ENCODE results near the gene NBPF20.
"Not testable (repeated sequence)": the region's sequence is repeated elsewhere in the genome, so short reads cannot be mapped to it uniquely, and the experiment has no call there.

Gene NBPF20

DNA sequence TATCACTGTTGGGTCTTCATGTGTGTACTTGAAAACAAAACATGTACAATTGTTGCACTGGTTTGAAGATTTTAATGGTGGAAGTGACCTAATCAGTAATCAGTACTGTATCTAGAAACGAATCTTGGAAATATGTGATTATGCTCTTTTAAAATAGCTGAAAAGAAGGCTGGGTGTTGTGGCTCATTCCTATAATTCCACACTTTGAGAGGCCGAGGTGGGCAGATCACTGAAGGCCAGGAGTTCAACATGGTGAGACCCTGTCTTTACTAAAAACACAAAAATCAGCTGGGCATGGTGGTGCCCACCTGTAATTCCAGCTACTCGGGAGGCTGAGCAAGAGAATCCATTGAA is 29.4 kb upstream of the NBPF20 start:
- not testable (repeated sequence) for H3K27me3 ChIP-seq (replicated peaks; ENCODE audit: control insufficient read depth, insufficient read depth, low read length); DNase-seq (ENCODE audit: low read depth); H3K9ac ChIP-seq (ENCODE audit: low read length); H3K4me3 ChIP-seq (ENCODE audit: low read length); H3K36me3 ChIP-seq (ENCODE audit: control insufficient read depth, insufficient read depth, low read length, severe bottlenecking); H3K9me3 ChIP-seq (ENCODE audit: control insufficient read depth, low read length); H3K4me1 ChIP-seq (ENCODE audit: control insufficient read depth, insufficient read depth, low read length)

DNA sequence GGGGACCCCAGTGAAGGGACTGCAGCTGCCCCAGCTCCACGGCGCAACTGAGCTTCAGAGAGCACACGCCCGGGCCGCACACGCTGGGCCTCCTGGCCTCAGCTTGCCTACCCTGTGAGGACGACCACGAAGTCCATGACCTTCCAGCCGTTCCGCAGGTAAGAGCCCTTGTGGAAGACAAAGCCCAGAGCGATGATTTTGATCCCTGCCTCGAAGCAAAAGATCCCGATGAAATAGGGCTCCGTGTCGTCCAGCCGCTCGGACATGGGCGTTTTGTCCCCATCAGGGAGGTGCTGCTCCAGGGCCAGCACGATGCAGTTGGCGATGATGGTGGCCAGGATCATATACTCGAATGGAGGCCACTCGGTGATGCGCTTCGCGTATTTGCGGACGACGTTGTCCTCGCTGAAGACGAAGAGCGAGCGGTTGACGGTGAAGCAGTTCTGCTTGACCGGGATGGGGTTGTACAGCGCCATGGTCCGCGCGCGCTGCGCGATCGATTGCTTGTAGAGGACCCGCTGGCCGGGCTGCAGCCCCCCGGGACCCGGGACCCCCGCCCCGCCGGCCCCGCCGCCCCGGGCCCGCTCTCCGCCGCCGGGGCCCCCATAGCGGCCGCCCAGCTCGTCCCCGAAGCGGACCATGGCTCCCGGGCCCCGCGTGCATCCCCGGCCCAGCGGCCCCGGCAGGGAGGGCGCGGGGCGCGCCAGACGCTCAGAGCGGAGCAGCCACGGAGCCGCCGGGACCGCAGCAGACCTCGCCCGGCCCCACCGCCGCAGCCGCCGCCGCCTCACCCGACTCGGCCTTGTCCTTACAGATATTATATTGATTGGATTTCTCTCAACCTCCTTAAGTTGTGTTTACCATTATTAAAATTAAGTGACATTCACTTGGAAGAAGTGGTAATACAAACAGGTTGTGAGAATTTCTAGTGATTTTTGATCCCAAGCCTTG is 28.7 kb upstream of the NBPF20 start:
- H3K36me3 ChIP-seq (ENCODE audit: control insufficient read depth, insufficient read depth, low read length, severe bottlenecking); H3K9me3 ChIP-seq (ENCODE audit: control insufficient read depth, low read length); H3K27me3 ChIP-seq (replicated peaks; ENCODE audit: control insufficient read depth, insufficient read depth, low read length); DNase-seq (ENCODE audit: low read depth); H3K4me3 ChIP-seq (ENCODE audit: low read length); H3K4me1 ChIP-seq (ENCODE audit: control insufficient read depth, insufficient read depth, low read length); H3K9ac ChIP-seq (ENCODE audit: low read length): not testable (repeated sequence)

DNA sequence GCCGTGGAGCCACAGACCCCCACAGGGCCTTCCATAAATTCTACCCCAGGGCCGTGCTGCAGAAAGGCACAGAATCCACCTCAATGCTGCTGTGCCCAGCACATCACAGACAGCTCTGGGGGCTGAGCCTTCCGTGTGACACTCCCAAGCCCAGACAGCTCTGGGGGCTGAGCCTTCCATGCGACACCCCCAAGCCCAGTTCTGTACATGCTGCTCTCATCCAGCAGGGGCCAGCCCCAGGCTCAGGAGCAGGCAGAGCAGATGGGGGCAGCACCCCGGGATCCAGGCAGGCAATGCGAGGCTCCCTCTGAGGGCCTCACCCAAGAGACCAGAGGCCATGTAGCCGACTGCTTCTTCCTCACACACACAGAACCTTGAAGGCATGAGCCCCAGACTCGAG is 27.1 kb upstream of the NBPF20 start:
- not testable (repeated sequence) for H3K4me1 ChIP-seq (ENCODE audit: control insufficient read depth, insufficient read depth, low read length); H3K36me3 ChIP-seq (ENCODE audit: control insufficient read depth, insufficient read depth, low read length, severe bottlenecking); H3K9ac ChIP-seq (ENCODE audit: low read length); H3K4me3 ChIP-seq (ENCODE audit: low read length); DNase-seq (ENCODE audit: low read depth); H3K27me3 ChIP-seq (replicated peaks; ENCODE audit: control insufficient read depth, insufficient read depth, low read length); H3K9me3 ChIP-seq (ENCODE audit: control insufficient read depth, low read length)

DNA sequence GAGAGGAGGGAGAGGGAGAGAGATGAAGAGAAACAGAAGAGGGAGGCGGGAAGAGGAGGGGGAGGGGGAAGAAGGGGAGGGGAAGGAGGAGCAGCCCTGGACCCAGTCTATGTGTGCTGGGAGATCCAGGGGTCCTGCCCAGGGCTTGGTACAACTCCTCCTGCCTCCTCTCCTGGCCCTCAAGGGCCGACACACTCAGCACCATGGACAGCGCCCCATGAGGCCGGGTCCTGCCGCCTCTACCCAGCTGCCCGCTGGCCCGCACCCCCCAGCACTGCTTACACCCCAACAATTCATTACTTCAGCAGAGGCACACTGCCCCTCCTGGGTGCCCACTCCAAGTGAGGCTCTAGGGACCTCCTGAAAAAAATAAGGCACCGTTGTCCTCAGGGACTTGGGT is 26.5 kb upstream of the NBPF20 start:
- DNase-seq (ENCODE audit: low read depth): peak; percentile 3
- H3K4me1 ChIP-seq (ENCODE audit: control insufficient read depth, insufficient read depth, low read length); H3K27me3 ChIP-seq (replicated peaks; ENCODE audit: control insufficient read depth, insufficient read depth, low read length): not testable (repeated sequence)

DNA sequence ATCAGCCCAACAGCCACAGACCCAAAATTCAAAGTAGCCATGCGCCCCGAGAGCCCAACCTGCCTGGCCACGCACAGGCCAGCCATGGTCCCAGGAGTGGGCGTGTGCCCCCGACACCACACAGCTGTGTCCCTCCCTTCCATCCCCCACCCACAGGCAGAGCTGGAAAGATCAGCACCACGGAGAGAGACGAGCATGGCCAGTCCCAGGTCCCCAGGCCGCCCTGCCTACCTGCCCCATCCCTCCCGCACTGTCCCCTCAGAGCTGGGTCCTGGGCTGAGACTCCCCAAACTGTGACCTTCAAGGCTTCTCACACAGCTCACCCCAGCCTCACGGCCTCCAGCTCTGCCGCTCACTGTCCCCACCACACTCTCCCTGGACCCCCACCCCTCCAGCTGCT is 19.8 kb upstream of the NBPF20 start:
- H3K9me3 ChIP-seq (ENCODE audit: control insufficient read depth, low read length); H3K4me3 ChIP-seq (ENCODE audit: low read length); H3K36me3 ChIP-seq (ENCODE audit: control insufficient read depth, insufficient read depth, low read length, severe bottlenecking); H3K4me1 ChIP-seq (ENCODE audit: control insufficient read depth, insufficient read depth, low read length); H3K27me3 ChIP-seq (replicated peaks; ENCODE audit: control insufficient read depth, insufficient read depth, low read length); H3K9ac ChIP-seq (ENCODE audit: low read length); DNase-seq (ENCODE audit: low read depth): not testable (repeated sequence)

More for the DNA sequence above, 26.5 kb upstream of the NBPF20 start:
- H3K36me3 ChIP-seq (ENCODE audit: control insufficient read depth, insufficient read depth, low read length, severe bottlenecking); H3K9ac ChIP-seq (ENCODE audit: low read length); H3K4me3 ChIP-seq (ENCODE audit: low read length); H3K9me3 ChIP-seq (ENCODE audit: control insufficient read depth, low read length): not testable (repeated sequence)

DNA sequence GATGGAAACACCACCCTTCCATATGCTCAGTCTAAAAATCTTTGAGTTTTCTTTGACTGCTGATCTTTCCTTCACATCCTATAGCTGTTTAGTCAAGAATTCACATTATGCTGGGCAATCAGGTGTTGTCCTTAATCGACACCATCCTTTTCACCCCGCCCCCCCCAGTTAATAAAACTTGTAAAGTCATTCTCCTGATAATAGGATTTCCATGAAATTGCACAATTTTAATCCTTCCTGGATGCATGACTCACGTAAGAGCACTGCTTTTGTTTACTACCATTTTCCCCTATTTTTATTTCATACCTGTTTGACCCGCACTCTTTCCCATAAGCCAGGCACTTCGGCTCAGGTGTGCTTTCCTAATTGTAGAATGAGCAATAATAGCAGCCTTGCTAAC is 16.9 kb upstream of the NBPF20 start:
- not testable (repeated sequence) for H3K27me3 ChIP-seq (replicated peaks; ENCODE audit: control insufficient read depth, insufficient read depth, low read length); H3K36me3 ChIP-seq (ENCODE audit: control insufficient read depth, insufficient read depth, low read length, severe bottlenecking); H3K4me3 ChIP-seq (ENCODE audit: low read length); H3K9ac ChIP-seq (ENCODE audit: low read length); H3K4me1 ChIP-seq (ENCODE audit: control insufficient read depth, insufficient read depth, low read length); DNase-seq (ENCODE audit: low read depth); H3K9me3 ChIP-seq (ENCODE audit: control insufficient read depth, low read length)

DNA sequence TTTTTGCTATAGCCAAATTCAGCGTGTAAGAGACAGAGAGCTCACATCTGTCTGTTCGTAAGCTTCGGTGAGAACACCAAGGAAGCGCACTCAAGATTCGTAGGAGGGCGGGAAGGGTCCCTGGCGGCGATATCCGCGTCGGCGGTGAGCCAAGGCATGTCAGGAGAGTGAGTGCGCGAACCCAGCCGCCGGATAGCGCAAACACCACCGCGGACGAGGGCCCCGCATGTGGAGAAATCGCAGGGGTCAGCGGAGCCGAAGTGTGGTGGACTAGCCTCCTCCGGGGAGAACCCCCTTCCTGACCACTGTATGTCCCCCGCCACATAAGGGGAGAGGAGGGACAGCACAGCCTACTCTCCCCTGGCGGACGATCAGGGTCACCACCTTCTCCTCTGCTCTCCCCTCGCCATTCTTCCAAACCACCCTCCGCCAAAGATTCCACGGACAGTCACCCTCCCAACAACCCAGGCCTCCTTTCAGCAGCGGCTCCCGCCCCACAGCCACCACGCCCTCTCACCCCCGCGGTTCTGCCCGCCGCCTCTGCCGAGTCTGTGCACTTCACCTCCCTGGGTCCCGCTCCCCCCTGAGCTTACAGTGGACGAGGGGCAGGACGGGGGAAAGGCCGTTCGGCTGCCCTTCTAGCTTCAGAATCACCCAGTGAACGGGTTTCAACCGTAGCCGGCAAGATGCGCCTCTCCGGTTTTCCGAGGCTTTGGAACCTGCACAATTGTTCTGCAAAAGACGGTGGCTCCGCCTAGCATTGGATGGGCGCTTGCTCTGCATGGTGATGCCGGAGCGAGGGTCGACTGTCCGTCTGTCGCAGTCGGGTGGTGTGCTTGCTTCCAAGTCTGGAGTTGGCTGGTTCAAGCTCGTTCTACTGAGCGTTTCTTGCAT is 6.2 kb upstream of the NBPF20 start:
- H3K4me3 ChIP-seq (ENCODE audit: low read length); H3K36me3 ChIP-seq (ENCODE audit: control insufficient read depth, insufficient read depth, low read length, severe bottlenecking); H3K9ac ChIP-seq (ENCODE audit: low read length); DNase-seq (ENCODE audit: low read depth); H3K4me1 ChIP-seq (ENCODE audit: control insufficient read depth, insufficient read depth, low read length): not testable (repeated sequence)
- peaks cover 12% of the 10 kb centered on the region for H3K9me3 ChIP-seq (ENCODE audit: control insufficient read depth, low read length)
- peaks cover 27% of the 10 kb centered on the region for H3K27me3 ChIP-seq (replicated peaks; ENCODE audit: control insufficient read depth, insufficient read depth, low read length)

DNA sequence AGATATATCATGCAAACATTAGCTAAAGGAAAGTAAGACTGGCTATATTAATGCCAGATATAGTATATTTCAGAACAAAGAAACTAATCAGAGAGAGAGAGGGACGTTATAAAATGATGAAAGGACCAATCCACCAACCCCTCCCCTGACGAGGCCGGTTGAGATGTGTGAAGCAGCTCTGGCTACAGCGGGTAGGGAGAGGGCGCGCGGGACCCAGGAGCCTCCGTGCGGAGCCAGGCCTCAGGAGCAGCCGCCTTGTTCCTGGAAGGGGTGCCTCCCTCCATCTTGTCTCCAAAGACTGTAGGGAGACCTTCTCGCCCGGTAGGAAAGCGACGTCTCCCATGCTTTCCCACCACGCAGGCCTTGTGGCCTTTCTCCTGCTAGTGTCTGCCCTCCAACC is 5.4 kb upstream of the NBPF20 start:
- not testable (repeated sequence) for H3K9ac ChIP-seq (ENCODE audit: low read length); H3K4me3 ChIP-seq (ENCODE audit: low read length); H3K4me1 ChIP-seq (ENCODE audit: control insufficient read depth, insufficient read depth, low read length); DNase-seq (ENCODE audit: low read depth); H3K36me3 ChIP-seq (ENCODE audit: control insufficient read depth, insufficient read depth, low read length, severe bottlenecking)
- Histone ChIP-seq H3K27me3 (replicated peaks; ENCODE audit: control insufficient read depth, insufficient read depth, low read length) (peaks cover 27% of the 10 kb centered on the region), H3K9me3 (ENCODE audit: control insufficient read depth, low read length) (peaks cover 12% of the 10 kb centered on the region)

DNA sequence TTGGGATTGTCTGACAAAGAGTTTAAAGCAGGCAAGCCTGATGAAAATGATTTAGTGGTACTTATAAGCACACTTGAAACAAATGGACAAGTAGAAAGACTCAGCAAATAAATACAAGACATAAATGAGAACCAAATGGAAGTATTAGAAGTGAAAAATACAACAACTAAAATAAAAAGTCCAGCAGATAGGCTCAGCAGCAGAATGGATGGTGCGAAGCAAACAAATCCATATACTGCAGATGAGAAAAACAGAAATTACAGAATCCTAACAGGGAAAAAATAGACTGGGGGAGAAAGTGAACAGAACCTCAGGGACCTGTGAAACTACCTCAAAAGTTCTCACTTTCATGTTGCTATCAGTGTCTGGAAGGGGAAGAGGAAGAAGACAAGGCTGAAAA is 3.9 kb upstream of the NBPF20 start:
- H3K4me3 ChIP-seq (ENCODE audit: low read length); H3K36me3 ChIP-seq (ENCODE audit: control insufficient read depth, insufficient read depth, low read length, severe bottlenecking); H3K4me1 ChIP-seq (ENCODE audit: control insufficient read depth, insufficient read depth, low read length); H3K9ac ChIP-seq (ENCODE audit: low read length); DNase-seq (ENCODE audit: low read depth): not testable (repeated sequence)
- H3K27me3 ChIP-seq (replicated peaks; ENCODE audit: control insufficient read depth, insufficient read depth, low read length): peaks cover 27% of the 10 kb centered on the region
- peaks cover 12% of the 10 kb centered on the region for H3K9me3 ChIP-seq (ENCODE audit: control insufficient read depth, low read length)

DNA sequence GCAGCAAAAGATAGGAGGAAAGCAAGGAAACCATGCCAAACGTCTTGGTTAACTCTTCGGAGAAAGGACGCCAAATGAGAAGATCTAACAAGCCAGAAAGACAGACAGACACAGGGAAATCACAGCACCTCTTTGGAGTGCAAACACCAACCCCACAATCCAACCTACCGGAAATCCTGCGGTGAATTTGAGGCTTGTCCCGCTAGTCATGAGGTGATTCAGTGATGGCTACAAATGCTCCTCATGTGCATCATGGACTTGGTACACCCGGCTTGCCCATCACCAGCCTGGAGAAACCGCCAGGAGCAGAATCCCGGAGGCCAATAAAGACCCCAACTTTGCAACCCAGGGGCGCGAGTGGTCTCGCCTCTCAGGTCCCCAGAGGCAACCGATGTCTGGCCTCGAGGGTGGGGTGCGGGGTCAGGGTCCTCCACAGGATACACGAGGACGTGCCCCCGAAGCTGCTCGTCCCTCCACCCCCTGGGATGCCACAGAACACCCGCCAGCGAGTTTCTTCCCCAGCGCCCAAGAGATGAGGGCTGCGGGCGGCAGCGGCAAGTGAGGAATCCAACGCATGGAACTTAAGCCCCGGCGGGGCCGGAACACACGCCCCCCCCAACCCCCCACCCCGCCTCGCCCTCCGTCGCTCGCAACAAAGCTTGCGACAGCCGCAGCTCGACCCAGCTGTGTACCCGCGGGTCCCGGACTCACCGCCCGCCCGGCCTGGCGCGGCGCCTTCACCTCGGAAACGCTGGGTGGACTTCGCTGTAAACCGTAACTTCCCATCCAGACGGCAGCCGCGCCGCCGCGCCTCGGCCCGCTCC is 579 bp downstream of the NBPF20 start:
- Histone ChIP-seq H3K4me3 (ENCODE audit: low read length) (peak overlapping the region; percentile 87), H3K9ac (ENCODE audit: low read length) (peak overlapping the region; percentile 82), H3K27me3 (replicated peaks; ENCODE audit: control insufficient read depth, insufficient read depth, low read length) (peaks cover 23% of the 10 kb centered on the region), H3K9me3 (ENCODE audit: control insufficient read depth, low read length) (peaks cover 12% of the 10 kb centered on the region)
- DNase-seq (ENCODE audit: low read depth): peak; percentile 57
- H3K4me1 ChIP-seq (ENCODE audit: control insufficient read depth, insufficient read depth, low read length); H3K36me3 ChIP-seq (ENCODE audit: control insufficient read depth, insufficient read depth, low read length, severe bottlenecking): not testable (repeated sequence)

DNA sequence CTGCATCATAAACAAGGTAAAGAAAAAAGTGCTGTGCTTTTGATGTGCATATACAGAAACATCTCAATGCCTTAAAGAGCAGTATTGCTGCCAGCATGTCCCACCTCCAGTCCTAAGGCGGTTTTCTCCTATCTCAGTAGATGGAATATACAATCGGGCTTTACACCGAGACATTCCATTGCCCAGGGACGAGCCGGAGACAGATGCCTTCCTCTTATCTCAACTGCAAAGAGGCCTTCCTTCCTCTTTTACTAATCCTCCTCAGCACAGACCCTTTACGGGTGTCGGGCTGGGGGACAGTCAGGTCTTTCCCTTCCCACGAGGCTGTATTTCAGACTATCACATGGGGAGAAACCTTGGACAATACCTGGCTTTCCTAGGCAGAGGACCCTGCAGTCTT is 10.3 kb downstream of the NBPF20 start:
- not testable (repeated sequence) for H3K4me1 ChIP-seq (ENCODE audit: control insufficient read depth, insufficient read depth, low read length); H3K4me3 ChIP-seq (ENCODE audit: low read length); H3K9me3 ChIP-seq (ENCODE audit: control insufficient read depth, low read length); H3K36me3 ChIP-seq (ENCODE audit: control insufficient read depth, insufficient read depth, low read length, severe bottlenecking); DNase-seq (ENCODE audit: low read depth); H3K27me3 ChIP-seq (replicated peaks; ENCODE audit: control insufficient read depth, insufficient read depth, low read length); H3K9ac ChIP-seq (ENCODE audit: low read length)

Data from adipocyte (in vitro differentiated cells).